Fibroblast of mammary gland (primary cell): ENCODE measurements around the gene PRR35.

Experiments used
- DNase-seq: peaks from one replicate; pipeline ENCODE4 v3.0.0-alpha.2; 2010; ENCODE audit warnings: low read depth
- H3K4me3 ChIP-seq: 2 replicates; pipeline ENCODE4 v1.5.1; 2011; ENCODE audit warnings: low read depth, mild to moderate bottlenecking, low read length, moderate library complexity; ENCODE audit not compliant: control insufficient read depth
- TF ChIP-seq, protein P1 (sequence below): conservative IDR thresholded peaks from 2 replicates; pipeline ENCODE4 v1.5.1; 2011; ENCODE audit warnings: low read depth, low read length, inconsistent platforms; ENCODE audit not compliant: control insufficient read depth, insufficient read depth

The PRR35 gene

DNA sequence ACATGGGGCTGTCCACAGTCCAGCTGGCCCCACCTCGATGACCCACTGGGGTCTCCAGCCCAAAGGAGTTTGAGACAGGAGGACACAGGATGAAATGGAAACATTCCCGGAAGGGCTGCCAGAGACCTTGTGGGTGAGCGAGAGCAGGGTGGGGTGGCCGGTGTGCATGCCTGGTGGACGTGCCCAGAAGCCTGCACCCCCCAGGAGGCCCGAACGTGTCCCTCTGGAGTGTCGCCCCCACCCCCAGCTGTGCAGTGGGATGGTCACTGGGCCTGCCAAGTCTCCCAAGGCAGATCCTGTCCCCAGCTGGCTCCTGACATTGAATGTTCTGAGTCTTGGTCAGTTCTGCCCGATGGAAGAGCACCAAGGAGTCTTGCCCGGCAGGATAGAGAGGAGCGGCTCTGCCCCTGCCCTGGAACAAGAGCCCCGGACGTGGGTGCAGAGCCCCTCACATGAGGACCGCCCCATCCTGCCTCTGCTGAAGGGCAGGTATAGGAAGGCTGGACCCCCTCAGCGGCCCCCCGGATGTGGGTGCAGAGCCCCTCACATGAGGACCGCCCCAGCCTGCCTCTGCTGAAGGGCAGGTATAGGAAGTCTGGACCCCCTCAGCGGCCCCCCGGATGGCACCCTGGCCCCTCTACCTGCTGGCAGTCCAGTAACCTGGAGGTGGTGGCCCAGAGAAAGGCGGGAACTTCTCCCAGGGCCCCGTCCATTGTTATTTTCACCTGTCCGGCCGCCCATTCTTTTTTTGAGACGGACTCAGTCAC is 35.7 kb upstream of the PRR35 start:
- DNase-seq: no peak
- H3K4me3 ChIP-seq: no peak overlapping the region
- TF ChIP-seq, protein P1, sequence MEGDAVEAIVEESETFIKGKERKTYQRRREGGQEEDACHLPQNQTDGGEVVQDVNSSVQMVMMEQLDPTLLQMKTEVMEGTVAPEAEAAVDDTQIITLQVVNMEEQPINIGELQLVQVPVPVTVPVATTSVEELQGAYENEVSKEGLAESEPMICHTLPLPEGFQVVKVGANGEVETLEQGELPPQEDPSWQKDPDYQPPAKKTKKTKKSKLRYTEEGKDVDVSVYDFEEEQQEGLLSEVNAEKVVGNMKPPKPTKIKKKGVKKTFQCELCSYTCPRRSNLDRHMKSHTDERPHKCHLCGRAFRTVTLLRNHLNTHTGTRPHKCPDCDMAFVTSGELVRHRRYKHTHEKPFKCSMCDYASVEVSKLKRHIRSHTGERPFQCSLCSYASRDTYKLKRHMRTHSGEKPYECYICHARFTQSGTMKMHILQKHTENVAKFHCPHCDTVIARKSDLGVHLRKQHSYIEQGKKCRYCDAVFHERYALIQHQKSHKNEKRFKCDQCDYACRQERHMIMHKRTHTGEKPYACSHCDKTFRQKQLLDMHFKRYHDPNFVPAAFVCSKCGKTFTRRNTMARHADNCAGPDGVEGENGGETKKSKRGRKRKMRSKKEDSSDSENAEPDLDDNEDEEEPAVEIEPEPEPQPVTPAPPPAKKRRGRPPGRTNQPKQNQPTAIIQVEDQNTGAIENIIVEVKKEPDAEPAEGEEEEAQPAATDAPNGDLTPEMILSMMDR: no peak

DNA sequence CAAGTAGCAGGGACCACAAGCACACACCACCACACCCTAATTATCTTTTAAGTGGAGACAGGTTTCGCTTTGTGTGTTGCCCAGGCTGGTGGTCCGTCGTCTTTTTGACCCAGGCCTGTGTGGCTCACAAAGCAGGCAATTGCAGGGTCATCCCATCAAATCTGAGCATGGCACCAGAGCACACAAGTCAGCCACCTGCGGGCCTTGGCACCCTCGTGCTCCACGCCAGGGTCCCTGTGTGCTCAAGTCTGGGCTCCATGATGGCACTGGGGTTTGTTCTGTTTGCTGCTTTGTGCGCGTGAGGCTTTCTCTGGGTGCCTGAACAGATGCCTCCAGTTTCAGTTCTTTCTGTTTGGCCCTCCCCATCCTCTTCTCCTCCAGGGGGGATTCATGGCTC is 35.1 kb upstream of the PRR35 start:
- no peak for DNase-seq
- no peak overlapping the region for H3K4me3 ChIP-seq
- TF ChIP-seq, protein P1: no peak

DNA sequence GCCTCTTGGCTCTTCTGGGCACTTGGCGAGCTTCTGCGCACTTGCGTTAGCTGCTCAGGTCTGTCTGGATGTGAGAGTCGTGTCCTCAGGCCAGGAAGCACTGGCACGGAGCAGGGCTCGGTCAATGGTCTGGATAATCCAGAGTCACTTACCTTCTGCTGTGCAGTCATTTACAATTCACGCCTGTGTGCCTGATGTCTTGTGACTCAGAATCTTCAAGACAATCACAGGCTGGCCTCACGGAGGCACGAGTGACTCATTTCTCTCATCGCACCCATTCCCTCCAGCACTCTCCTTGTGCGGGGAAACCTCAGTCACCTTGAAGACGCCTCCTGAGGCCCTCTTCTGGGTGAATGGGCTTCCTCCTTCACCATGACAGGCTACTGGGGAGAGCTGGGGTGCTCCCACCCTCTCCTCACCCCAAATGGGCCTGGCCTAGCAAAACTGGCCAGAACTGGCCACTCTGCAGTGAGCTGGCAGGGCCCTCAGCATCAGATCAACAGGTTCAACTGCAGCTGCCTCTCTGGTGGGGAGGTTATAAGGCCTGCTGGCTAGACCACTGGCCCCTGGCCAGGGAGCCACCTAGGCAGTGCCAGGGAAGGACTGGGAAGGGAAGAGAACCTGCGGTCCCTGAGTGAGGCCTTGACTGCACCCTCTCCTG is 34.5 kb upstream of the PRR35 start:
- TF ChIP-seq, protein P1: no peak
- peak overlapping the region; percentile 70 for H3K4me3 ChIP-seq
- DNase-seq: peak; percentile 91

DNA sequence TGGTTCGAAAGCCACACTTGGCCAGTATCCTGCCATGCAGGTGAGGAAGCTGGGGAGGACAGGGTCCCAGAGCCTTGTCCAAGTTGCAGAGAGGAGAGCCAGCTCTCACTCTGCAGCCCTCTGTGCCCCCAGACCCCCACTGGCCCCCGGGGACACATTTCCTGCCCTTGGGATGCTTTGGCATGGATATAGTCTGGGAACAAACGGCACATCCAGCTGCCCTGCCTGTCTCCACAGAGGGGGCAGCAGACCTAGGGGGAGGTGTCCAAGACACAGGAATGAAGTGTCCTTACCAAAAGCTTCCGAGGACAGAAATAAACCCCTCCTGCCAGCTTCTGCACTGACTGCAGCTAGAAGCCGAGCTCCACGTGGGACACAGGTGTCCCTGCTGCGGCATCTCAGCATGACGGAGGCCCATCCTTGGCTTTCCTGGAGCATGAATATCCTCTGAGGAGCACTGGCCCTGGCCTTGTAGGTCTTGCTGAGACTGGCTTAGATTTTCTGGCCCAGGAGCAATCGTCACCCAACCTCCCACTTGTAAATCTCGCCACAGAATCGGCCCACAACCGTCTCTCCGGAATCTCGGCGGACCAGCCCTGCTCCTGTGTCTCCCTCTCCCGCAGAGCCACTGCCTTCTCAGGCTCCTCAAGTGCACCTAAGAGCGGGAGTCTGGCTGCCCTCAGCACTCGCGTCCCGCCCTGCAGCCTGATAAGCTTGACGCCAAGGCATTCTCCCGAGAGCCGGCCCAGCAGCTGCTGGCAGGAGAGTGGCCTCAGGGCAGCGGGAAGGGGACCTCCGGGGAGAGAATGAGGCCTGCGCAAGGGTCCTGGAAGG is 33.8 kb upstream of the PRR35 start:
- H3K4me3 ChIP-seq: peak overlapping the region; percentile 70
- TF ChIP-seq, protein P1: no peak
- peak; percentile 41 for DNase-seq

DNA sequence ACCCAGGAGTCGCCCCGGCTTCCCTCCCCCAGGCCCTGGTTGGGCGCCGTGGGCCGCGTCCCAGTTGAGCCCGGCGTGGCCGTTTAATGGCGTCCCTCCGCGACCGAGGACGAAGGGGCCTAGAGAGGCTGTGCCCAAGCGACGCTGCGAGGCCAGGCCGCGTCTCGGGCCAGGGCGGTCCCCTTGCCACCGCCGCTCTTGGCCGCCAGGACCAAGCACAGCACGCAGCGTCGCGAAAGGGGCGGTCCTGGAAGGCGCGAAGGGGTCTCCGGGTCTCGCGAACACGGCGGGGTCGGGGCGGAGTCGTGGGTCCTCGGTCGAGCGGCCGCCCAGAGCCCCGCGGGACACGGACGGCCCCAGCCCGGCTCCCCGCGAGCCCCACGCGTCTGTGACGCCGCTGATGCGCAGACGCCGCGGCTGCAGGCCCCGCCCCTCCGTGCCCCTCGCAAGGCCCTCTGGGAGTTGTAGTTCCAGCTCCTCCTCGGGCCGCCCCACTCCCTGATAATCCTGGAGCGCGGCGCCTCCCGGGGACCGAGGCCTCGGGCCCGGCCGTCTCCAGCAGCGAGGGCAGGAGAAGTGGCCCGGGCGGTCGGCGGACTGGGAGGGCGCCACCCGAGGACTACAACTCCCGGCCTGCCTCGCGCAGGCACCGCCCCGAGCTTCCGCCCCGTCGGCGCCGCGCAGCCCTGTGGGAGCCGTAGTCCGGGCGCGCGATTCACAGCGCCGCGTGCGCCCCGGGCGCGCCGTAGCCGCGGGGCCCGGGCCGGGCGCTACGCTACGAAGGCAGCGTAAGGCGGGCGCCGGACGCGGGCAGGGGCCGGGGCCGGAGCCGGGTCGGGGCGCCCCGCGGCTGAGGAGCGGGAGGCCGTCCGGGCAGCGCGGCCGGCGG is 32.9 kb upstream of the PRR35 start, which contains the start of gene CAPN15:
TSS of gene CAPN15 (plus strand) at position 698 of the 889 bp plus-strand sequence. CDS start 19,127 bp downstream, outside the sequence.
- TF ChIP-seq, protein P1: no peak
- peak; percentile 74 for DNase-seq
- H3K4me3 ChIP-seq: peak within 1 kb of the TSS; percentile 74
